Breast epithelium (tissue), 4 donors: ENCODE measurements around the gene CDH5. TPM values are rescaled to one million over a fixed set of nuclear protein-coding genes. Genes with fewer than 3 reads are reported as not detected.

Experiments
- DNase-seq, 2 donors: peaks; one replicate each; pipeline ENCODE4 v3.0.0-alpha.2; 2019; ENCODE audit warnings: low spot score in 2 of 2
- H3K27ac ChIP-seq, 2 donors: fragments of 200-600 bp; sonication (generic) in 1 of 2; one replicate each; pipeline ENCODE4 v1.5.1; 2016 to 2019; ENCODE audit warnings: mild to moderate bottlenecking in 1 of 2
- H3K27me3 ChIP-seq, 2 donors: fragments of 200-600 bp; sonication (generic) in 1 of 2; one replicate each; pipeline versions ENCODE4 v1.5.1 to v1.6.0; 2017 to 2019; ENCODE audit warnings: control low read depth in 1 of 2, mild to moderate bottlenecking in 1 of 2
- H3K36me3 ChIP-seq: fragments of 200-600 bp; one replicate; pipeline ENCODE4 v1.5.1; 2019
- H3K4me1 ChIP-seq, 2 donors: fragments of 200-600 bp; sonication (generic); one replicate each; pipeline ENCODE4 v1.5.1; 2016 to 2019; ENCODE audit warnings: control low read depth in 1 of 2
- H3K4me3 ChIP-seq, 3 donors: fragments of 200-600 bp; sonication (generic); 1 replicate in 2 of 3; 2 replicates in 1 of 3; pipeline ENCODE4 v1.5.1; 2016 to 2019; ENCODE audit warnings: mild to moderate bottlenecking in 3 of 3, moderate library complexity in 2 of 3
- H3K9me3 ChIP-seq, 2 donors: fragments of 200-600 bp; sonication (generic) in 1 of 2; one replicate each; pipeline ENCODE4 v1.5.1; 2016 to 2019; ENCODE audit warnings: control low read depth in 1 of 2
- POLR2A ChIP-seq: fragments of 450-650 bp; IDR thresholded peaks from one replicate; pipeline ENCODE4 v1.6.1; 2016; ENCODE audit warnings: antibody characterized with exemption, mild to moderate bottlenecking, moderate library complexity
- POLR2AphosphoS5 ChIP-seq, 3 donors: sonication (generic); formaldehyde crosslinking; IDR thresholded peaks; one replicate each; pipeline ENCODE4 v1.6.1; 2017; ENCODE audit warnings: antibody characterized with exemption in 3 of 3
- intact Hi-C: fragments of 100-400 bp; cut with DNase I; formaldehyde crosslinking; loops from one replicate; pipeline ENCODE4 v1.15.1; 2023; ENCODE audit warnings: low total_unique reads
- total RNA-seq, 3 donors: library from RNA; depleted of rRNA; stranded (reverse); fragments of >200 nt; gene quantifications; one replicate each; pipeline ENCODE4 v1.1.0, GENCODE V29; 2016
- TF ChIP-seq, protein P1 (sequence below), 3 donors: fragments of 450-650 bp; IDR thresholded peaks; one replicate each; pipeline ENCODE4 v1.5.1; 2016 to 2017; ENCODE audit warnings: antibody characterized with exemption in 3 of 3, mild to moderate bottlenecking in 3 of 3, moderate library complexity in 3 of 3

CDH5 gene
- total RNA-seq, 3 donors from 2014 or later: 19.2 to 52.8 (median 45.1) TPM

DNA sequence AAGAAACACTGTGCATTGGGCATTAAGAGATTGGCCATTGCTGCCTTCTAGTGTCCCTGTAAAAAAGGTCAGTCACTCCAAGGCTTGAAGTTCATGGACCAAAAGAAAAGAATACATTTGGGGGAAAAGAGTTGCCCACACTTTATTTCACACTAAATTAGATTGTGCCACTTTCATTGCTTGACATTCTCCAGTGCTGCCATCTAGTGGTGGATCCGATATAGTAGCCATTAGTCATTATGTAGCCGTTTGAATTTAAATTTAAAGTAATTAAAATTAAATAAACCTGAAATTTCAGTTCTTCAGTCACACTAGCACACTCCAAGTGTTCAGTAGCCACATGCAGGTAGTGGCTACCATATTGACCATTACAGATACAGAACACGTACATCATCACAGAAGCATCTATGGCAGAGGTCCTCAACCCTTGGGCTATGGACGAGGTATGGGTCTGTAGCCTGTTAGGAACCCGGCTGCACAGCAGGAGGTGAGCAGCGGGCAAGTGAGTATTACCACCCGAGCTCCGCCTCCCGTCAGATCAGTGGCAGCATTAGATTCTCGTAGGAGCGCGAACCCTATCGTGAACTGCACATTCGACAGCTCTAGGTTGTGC lies 21.9 kb upstream of the CDH5 start:
- H3K27me3 ChIP-seq: no peaks in the 10 kb centered on the region
- TF ChIP-seq POLR2A: no peak
- TF ChIP-seq, protein P1, sequence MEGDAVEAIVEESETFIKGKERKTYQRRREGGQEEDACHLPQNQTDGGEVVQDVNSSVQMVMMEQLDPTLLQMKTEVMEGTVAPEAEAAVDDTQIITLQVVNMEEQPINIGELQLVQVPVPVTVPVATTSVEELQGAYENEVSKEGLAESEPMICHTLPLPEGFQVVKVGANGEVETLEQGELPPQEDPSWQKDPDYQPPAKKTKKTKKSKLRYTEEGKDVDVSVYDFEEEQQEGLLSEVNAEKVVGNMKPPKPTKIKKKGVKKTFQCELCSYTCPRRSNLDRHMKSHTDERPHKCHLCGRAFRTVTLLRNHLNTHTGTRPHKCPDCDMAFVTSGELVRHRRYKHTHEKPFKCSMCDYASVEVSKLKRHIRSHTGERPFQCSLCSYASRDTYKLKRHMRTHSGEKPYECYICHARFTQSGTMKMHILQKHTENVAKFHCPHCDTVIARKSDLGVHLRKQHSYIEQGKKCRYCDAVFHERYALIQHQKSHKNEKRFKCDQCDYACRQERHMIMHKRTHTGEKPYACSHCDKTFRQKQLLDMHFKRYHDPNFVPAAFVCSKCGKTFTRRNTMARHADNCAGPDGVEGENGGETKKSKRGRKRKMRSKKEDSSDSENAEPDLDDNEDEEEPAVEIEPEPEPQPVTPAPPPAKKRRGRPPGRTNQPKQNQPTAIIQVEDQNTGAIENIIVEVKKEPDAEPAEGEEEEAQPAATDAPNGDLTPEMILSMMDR (IDR thresholded peaks at IDR 0.05): peak in 2 of 3 donors; percentile 41 to 57
- TF ChIP-seq POLR2AphosphoS5 (IDR thresholded peaks at IDR 0.05): no peak
- H3K36me3 ChIP-seq: no peaks in the 10 kb centered on the region
- no peaks in the 10 kb centered on the region for H3K9me3 ChIP-seq
- no peaks in the 10 kb centered on the region for H3K4me1 ChIP-seq
- intact Hi-C loops: no loop called here
- no peak overlapping the region for H3K27ac ChIP-seq
- no peak for DNase-seq
- no peak overlapping the region for H3K4me3 ChIP-seq

DNA sequence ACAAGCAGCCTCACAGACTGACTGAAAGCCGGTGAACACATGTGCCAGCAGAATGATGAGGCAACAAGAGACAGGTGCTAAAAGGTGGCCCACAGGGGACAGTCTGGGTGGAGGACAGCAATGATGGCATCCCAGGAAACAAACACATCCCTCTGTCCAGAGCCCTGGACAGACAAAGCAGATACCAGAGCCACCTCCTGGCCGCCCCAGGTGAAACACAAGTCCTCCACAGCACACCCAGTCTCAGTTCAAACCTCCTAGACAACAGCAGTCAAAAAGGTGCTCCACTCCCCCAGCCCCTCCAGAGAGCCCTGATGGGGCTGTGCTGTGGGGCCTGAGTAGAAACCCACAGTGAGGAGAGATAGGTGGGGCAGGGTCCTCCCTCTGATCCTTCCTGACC lies 20.3 kb upstream of the CDH5 start:
- no peak overlapping the region for H3K4me3 ChIP-seq
- no peaks in the 10 kb centered on the region for H3K27me3 ChIP-seq
- no peaks in the 10 kb centered on the region for H3K9me3 ChIP-seq
- no peak for DNase-seq
- no peaks in the 10 kb centered on the region for H3K4me1 ChIP-seq
- H3K36me3 ChIP-seq: no peaks in the 10 kb centered on the region
- intact Hi-C loops: no loop called here
- TF ChIP-seq, protein P1 (IDR thresholded peaks at IDR 0.05): no peak
- TF ChIP-seq POLR2AphosphoS5 (IDR thresholded peaks at IDR 0.05) (no peak), POLR2A (no peak)
- H3K27ac ChIP-seq: no peak overlapping the region

DNA sequence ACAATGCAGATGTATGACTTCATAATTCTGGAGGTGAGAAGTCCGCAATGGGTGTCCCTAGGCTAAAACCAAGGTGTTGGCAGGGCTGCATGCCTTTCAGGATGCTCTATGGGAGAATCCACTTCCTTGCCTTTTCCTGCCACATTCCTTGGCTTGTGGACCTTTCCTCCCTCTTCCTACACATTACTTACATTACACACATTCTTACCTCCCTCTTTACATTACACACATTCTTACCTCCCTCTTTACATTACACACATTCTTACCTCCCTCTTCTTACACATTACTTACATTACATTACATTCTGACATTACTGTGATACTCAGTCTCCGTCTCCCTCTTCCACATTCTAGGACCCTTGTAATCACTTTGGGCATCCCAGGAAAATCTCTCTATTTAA lies 14.2 kb upstream of the CDH5 start:
- Histone ChIP-seq H3K4me1 (no peaks in the 10 kb centered on the region), H3K4me3 (no peak overlapping the region)
- TF ChIP-seq, protein P1 (IDR thresholded peaks at IDR 0.05): no peak
- TF ChIP-seq POLR2A (no peak), POLR2AphosphoS5 (IDR thresholded peaks at IDR 0.05) (no peak)

DNA sequence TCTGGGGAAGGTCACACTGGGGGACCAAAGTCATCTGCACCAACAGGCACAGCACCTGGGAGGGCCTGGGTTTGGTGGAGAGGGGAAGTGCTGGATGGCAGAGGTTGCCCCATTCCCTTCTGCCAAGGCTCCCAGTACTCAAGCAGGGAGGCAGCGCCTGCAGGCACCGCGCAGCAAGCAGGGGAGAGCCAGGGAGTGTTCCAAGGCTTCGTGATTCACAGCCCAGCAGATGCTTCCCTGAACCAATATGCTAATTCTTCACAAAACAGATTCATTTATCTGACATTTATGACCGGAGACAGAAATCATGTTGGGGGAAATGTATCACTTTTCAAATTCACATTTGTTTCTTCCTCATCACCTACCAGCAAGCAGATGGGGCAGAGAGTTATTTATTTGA lies 13.4 kb upstream of the CDH5 start:
- no peak for TF ChIP-seq POLR2A
- TF ChIP-seq, protein P1 (IDR thresholded peaks at IDR 0.05): no peak
- TF ChIP-seq POLR2AphosphoS5 (IDR thresholded peaks at IDR 0.05): no peak

More for the DNA sequence above, 14.2 kb upstream of the CDH5 start:
- intact Hi-C loops: no loop called here
- no peak for DNase-seq
- no peaks in the 10 kb centered on the region for H3K36me3 ChIP-seq
- no peak overlapping the region for H3K27ac ChIP-seq
- H3K9me3 ChIP-seq: no peaks in the 10 kb centered on the region
- H3K27me3 ChIP-seq: no peaks in the 10 kb centered on the region

DNA sequence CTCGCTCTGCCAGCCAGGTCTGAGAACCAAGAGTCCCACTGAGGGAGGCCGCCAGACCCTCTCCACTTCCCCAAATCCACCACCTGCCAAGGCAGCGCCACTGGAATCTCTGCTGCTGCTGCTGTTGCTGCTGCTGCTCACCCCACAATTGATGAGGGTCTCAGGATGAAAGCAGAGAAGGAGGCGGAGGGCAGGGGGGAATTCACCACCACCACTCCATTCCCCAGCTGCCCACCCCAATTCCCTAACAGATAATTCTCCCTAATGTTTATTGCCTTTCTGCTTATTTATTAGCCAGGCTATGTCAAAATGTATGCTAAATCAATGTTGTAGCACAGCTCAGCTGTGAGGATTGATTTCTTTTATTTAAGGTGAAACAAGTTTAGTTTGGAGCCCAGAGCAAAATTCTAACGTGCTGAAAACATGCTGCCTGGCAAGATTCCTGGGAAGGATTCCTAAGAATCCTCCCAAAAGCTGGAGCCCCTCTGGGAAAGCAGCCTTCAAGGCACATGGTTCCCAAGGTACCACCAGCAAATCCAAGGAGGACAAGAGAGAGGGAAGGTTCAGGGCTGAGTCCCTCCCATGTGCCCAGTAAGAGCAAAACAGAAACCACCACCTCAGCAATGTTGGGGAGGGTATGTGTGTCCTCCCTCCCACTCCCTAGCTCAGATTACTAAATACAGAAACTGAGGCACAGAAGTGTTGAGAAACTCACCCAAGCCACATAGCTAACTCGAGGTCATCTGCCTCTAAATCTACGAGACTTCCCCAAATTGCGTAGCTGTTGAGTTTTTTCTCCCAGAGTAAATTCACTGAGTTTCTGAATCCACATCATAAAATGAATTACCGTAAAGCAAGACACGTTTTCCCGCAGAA lies 12.2 kb upstream of the CDH5 start:
- Histone ChIP-seq H3K27me3 (no peaks in the 10 kb centered on the region), H3K36me3 (no peaks in the 10 kb centered on the region), H3K4me1 (no peaks in the 10 kb centered on the region), H3K27ac (no peak overlapping the region), H3K9me3 (no peaks in the 10 kb centered on the region), H3K4me3 (no peak overlapping the region)
- intact Hi-C loops: no loop called here
- TF ChIP-seq, protein P1 (IDR thresholded peaks at IDR 0.05): no peak
- TF ChIP-seq POLR2A (no peak), POLR2AphosphoS5 (IDR thresholded peaks at IDR 0.05) (no peak)
- DNase-seq: no peak

More for the DNA sequence above, 13.4 kb upstream of the CDH5 start:
- H3K36me3 ChIP-seq: no peaks in the 10 kb centered on the region
- H3K4me1 ChIP-seq: no peaks in the 10 kb centered on the region
- no peak overlapping the region for H3K27ac ChIP-seq
- intact Hi-C loops: no loop called here
- H3K9me3 ChIP-seq: no peaks in the 10 kb centered on the region
- H3K4me3 ChIP-seq: no peak overlapping the region
- no peaks in the 10 kb centered on the region for H3K27me3 ChIP-seq
- no peak for DNase-seq
